Keratinocyte (primary cell): ENCODE data around the gene SCN8A. TPM values are rescaled to one million over a fixed set of nuclear protein-coding genes. Genes with fewer than 3 reads are reported as not detected.

Experiments
- DNase-seq: peaks from one replicate; pipeline ENCODE4 v3.0.0-alpha.2; 2011; ENCODE audit warnings: low read depth, missing footprints, low spot score
- FAIRE-seq: peaks from 2 replicates; lab custom pipeline; 2011; peaks lifted over from hg19 to GRCh38; lab: Jason Lieb, UNC
- H2AFZ ChIP-seq: 2 replicates; pipeline ENCODE4 v1.6.0; 2012; ENCODE audit warnings: low read length, control low read depth, inconsistent platforms; ENCODE audit not compliant: control insufficient read depth
- H3K27ac ChIP-seq: 2 replicates; pipeline ENCODE4 v1.5.1; 2011; ENCODE audit warnings: low read length; ENCODE audit not compliant: control insufficient read depth, insufficient read depth
- H3K27me3 ChIP-seq: 3 replicates; pipeline ENCODE4 v1.6.0; 2011; ENCODE audit warnings: low read length; ENCODE audit not compliant: control insufficient read depth, insufficient read depth; ENCODE audit errors: extremely low read depth
- H3K36me3 ChIP-seq, 2 experiments: 2 replicates in 1 of 2; 3 replicates in 1 of 2; pipeline ENCODE4 v1.5.1; 2011; ENCODE audit warnings: low read length in 2 of 2, mild to moderate bottlenecking in 1 of 2; ENCODE audit not compliant: control insufficient read depth in 2 of 2, insufficient read depth in 2 of 2; ENCODE audit errors: extremely low read depth in 1 of 2
- H3K4me1 ChIP-seq: 3 replicates; pipeline ENCODE4 v1.5.1; 2011; ENCODE audit warnings: low read length; ENCODE audit not compliant: control insufficient read depth, insufficient read depth; ENCODE audit errors: extremely low read depth
- H3K4me2 ChIP-seq: 3 replicates; pipeline ENCODE4 v1.6.0; 2011; ENCODE audit warnings: low read depth, low read length; ENCODE audit not compliant: control insufficient read depth, insufficient read depth; ENCODE audit errors: extremely low read depth
- H3K4me3 ChIP-seq, 3 experiments: fragments of 200-600 bp in 1 of 3; sonication (generic) in 1 of 3; 2 replicates in 2 of 3; 3 replicates in 1 of 3; pipeline ENCODE4 v1.5.1; 2011 to 2016; ENCODE audit warnings: low read length in 3 of 3, mild to moderate bottlenecking in 3 of 3, control low read depth in 2 of 3, inconsistent platforms in 1 of 3, low read depth in 1 of 3, mixed read lengths in 1 of 3, mixed run types in 1 of 3, moderate library complexity in 1 of 3; ENCODE audit not compliant: control insufficient read depth in 2 of 3, insufficient read depth in 2 of 3; ENCODE audit errors: extremely low read depth in 1 of 3
- H3K79me2 ChIP-seq: 2 replicates; pipeline ENCODE4 v1.6.0; 2012; ENCODE audit warnings: low read length; ENCODE audit not compliant: control insufficient read depth, insufficient read depth
- H3K9ac ChIP-seq: 3 replicates; pipeline ENCODE4 v1.6.0; 2011; ENCODE audit warnings: low read length; ENCODE audit not compliant: control insufficient read depth, insufficient read depth; ENCODE audit errors: extremely low read depth
- H3K9me1 ChIP-seq: 3 replicates; pipeline ENCODE4 v1.6.0; 2011; ENCODE audit warnings: low read length; ENCODE audit not compliant: control insufficient read depth, insufficient read depth; ENCODE audit errors: extremely low read depth
- H3K9me3 ChIP-seq: 2 replicates; pipeline ENCODE4 v1.5.1; 2012; ENCODE audit warnings: low read depth, low read length; ENCODE audit not compliant: control insufficient read depth
- H4K20me1 ChIP-seq: 3 replicates; pipeline ENCODE4 v1.6.0; 2011; ENCODE audit warnings: low read length; ENCODE audit not compliant: control insufficient read depth, insufficient read depth; ENCODE audit errors: extremely low read depth
- EZH2 ChIP-seq: IDR thresholded peaks from one replicate; pipeline ENCODE4 v1.6.1; 2012; ENCODE audit warnings: inconsistent platforms, mild to moderate bottlenecking, low read length, moderate library complexity
- dilution Hi-C: fragments of 300-500 bp; cut with MboI; formaldehyde crosslinking; loops from one replicate; pipeline ENCODE4 v1.7.0; 2020; ENCODE audit warnings: low sequenced_read_pairs; ENCODE audit not compliant: extremely low pct_ligation_motif_present
- polyA plus RNA-seq, 5 experiments: library from polyadenylated mRNA; depleted of rRNA in 3 of 5; stranded (reverse) in 3 of 5; stranded (forward) in 1 of 5; unstranded in 1 of 5; fragments of >200 nt; gene quantifications; 1 replicate in 1 of 5; 2 replicates in 3 of 5; 3 replicates in 1 of 5; pipeline versions ENCODE4 v1.2.1 to v1.2.3, GENCODE V29; 2011 to 2012; ENCODE audit warnings: missing spikeins in 2 of 5, low read depth in 1 of 5, low replicate concordance in 1 of 5
- TF ChIP-seq, protein P1 (sequence below), 3 experiments: IDR thresholded peaks in 1 of 3; conservative IDR thresholded peaks in 1 of 3; optimal IDR thresholded peaks in 1 of 3; 2 replicates in 2 of 3; 3 replicates in 1 of 3; pipeline versions ENCODE3 to v1.5.1; 2011; ENCODE audit warnings: low read length in 3 of 3, mild to moderate bottlenecking in 3 of 3, moderate library complexity in 2 of 3, control low read depth in 1 of 3, inconsistent platforms in 1 of 3; ENCODE audit not compliant: insufficient read depth in 2 of 3; ENCODE audit errors: extremely low read depth in 1 of 3

Gene SCN8A
- polyA plus RNA-seq, 1 donor (not counting 4 experiments of a cell fraction or from before 2014, with no cell fraction given), result 1.1 TPM

- Histone ChIP-seq H3K79me2 (no peaks in the 10 kb centered on the region), H3K36me3 (no peaks in the 10 kb centered on the region), H3K4me2 (no peak overlapping the region), H3K9me3 (no peaks in the 10 kb centered on the region), H3K9ac (no peak overlapping the region), H4K20me1 (no peaks in the 10 kb centered on the region), H3K9me1 (no peaks in the 10 kb centered on the region), H3K27ac (no peak overlapping the region), H3K4me1 (no peaks in the 10 kb centered on the region), H3K4me3 (no peak overlapping the region), H3K27me3 (peaks cover 15% of the 10 kb centered on the region), H2AFZ (no peak overlapping the region)
- dilution Hi-C loops, result no loop called here
- TF ChIP-seq, protein P1, sequence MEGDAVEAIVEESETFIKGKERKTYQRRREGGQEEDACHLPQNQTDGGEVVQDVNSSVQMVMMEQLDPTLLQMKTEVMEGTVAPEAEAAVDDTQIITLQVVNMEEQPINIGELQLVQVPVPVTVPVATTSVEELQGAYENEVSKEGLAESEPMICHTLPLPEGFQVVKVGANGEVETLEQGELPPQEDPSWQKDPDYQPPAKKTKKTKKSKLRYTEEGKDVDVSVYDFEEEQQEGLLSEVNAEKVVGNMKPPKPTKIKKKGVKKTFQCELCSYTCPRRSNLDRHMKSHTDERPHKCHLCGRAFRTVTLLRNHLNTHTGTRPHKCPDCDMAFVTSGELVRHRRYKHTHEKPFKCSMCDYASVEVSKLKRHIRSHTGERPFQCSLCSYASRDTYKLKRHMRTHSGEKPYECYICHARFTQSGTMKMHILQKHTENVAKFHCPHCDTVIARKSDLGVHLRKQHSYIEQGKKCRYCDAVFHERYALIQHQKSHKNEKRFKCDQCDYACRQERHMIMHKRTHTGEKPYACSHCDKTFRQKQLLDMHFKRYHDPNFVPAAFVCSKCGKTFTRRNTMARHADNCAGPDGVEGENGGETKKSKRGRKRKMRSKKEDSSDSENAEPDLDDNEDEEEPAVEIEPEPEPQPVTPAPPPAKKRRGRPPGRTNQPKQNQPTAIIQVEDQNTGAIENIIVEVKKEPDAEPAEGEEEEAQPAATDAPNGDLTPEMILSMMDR (optimal IDR thresholded peaks at IDR 0.05 in 1 of 3, IDR thresholded peaks at IDR 0.05 in 1 of 3, conservative IDR thresholded peaks at IDR 0.05 in 1 of 3; ENCODE audit: extremely low read depth in 1 of 3, insufficient read depth in 2 of 3, low read length in 3 of 3), result no peak
- no peak for TF ChIP-seq EZH2
- FAIRE-seq, result no peak
- no peak for DNase-seq
Observed at GRCh38 chr12:51661836-51662235, 70.8 kb downstream of the SCN8A start.

- H3K4me1 ChIP-seq, result no peaks in the 10 kb centered on the region
- no peaks in the 10 kb centered on the region for H3K9me1 ChIP-seq
- no peak overlapping the region for H3K9ac ChIP-seq
- H4K20me1 ChIP-seq, result no peaks in the 10 kb centered on the region
- TF ChIP-seq, protein P1 (optimal IDR thresholded peaks at IDR 0.05 in 1 of 3, IDR thresholded peaks at IDR 0.05 in 1 of 3, conservative IDR thresholded peaks at IDR 0.05 in 1 of 3; ENCODE audit: extremely low read depth in 1 of 3, insufficient read depth in 2 of 3, low read length in 3 of 3), result no peak
- TF ChIP-seq EZH2, result no peak
- dilution Hi-C loops, result no loop called here
- DNase-seq (no peak), FAIRE-seq (no peak)
- H3K4me3 ChIP-seq, result no peak overlapping the region
- no peaks in the 10 kb centered on the region for H3K36me3 ChIP-seq
- no peak overlapping the region for H3K27ac ChIP-seq
- peaks cover 15% of the 10 kb centered on the region for H3K27me3 ChIP-seq
- H3K9me3 ChIP-seq, result no peaks in the 10 kb centered on the region
- H3K79me2 ChIP-seq, result no peaks in the 10 kb centered on the region
- H2AFZ ChIP-seq, result no peak overlapping the region
- no peak overlapping the region for H3K4me2 ChIP-seq
Observed at GRCh38 chr12:51662728-51663154, 71.7 kb downstream of the SCN8A start.
